Kidney (tissue), 14 donors: ENCODE results near the gene CDK14. TPM values are rescaled to one million over a fixed set of nuclear protein-coding genes. Genes with fewer than 3 reads are reported as not detected.
A peak's percentile ranks its signal among the peaks of the same experiment; 100 is the strongest.

ENCODE experiments used
- DNase-seq, 5 donors: peaks; one replicate each; pipeline ENCODE4 v3.0.0-alpha.2; 2013 to 2020
- FAIRE-seq: peaks from 2 replicates; lab custom pipeline; 2012; peaks lifted over from hg19 to GRCh38; lab: Jason Lieb, UNC
- H3K27ac ChIP-seq, 2 donors: one replicate each; pipeline ENCODE4 v1.7.0; 2013; ENCODE audit warnings: low read depth in 2 of 2, low read length in 2 of 2, inconsistent platforms in 1 of 2
- H3K27me3 ChIP-seq: one replicate; pipeline ENCODE4 v1.7.1; 2013; ENCODE audit warnings: low read length, inconsistent platforms; ENCODE audit not compliant: control insufficient read depth, insufficient read depth
- H3K36me3 ChIP-seq, 3 donors: one replicate each; pipeline versions ENCODE4 v1.7.0 to v1.7.1; 2013; ENCODE audit warnings: low read length in 3 of 3, control low read depth in 1 of 3, inconsistent platforms in 1 of 3; ENCODE audit not compliant: insufficient read depth in 3 of 3, control insufficient read depth in 2 of 3
- H3K4me1 ChIP-seq, 3 donors: one replicate each; pipeline versions ENCODE4 v1.7.0 to v1.7.1; 2013; ENCODE audit warnings: low read length in 3 of 3, inconsistent platforms in 1 of 3, low read depth in 1 of 3; ENCODE audit not compliant: control insufficient read depth in 2 of 3, insufficient read depth in 2 of 3
- H3K4me3 ChIP-seq, 3 donors: one replicate each; pipeline versions ENCODE4 v1.7.0 to v1.8.1; 2013; ENCODE audit warnings: low read length in 3 of 3, control low read depth in 1 of 3, inconsistent platforms in 1 of 3
- H3K9ac ChIP-seq, 3 donors: one replicate each; pipeline versions ENCODE4 v1.7.0 to v1.7.1; 2013; ENCODE audit warnings: low read length in 3 of 3, control low read depth in 1 of 3, inconsistent platforms in 1 of 3
- H3K9me3 ChIP-seq, 3 donors: one replicate each; pipeline versions ENCODE4 v1.7.0 to v1.7.1; 2013; ENCODE audit warnings: low read length in 3 of 3, control low read depth in 1 of 3, inconsistent platforms in 1 of 3; ENCODE audit not compliant: control insufficient read depth in 2 of 3, insufficient read depth in 1 of 3
- intact Hi-C: fragments of 100-400 bp; cut with DNase I; formaldehyde crosslinking; loops from one replicate; pipeline ENCODE4 v1.11.1; 2022
- polyA plus RNA-seq: library from polyadenylated mRNA; stranded (reverse); fragments of 350-450 nt; fragmentation: Illumina TruSeq; extraction: RNeasy Lipid Tissue Mini Kit (QIAGEN cat#74804); gene quantifications from one replicate; pipeline ENCODE4 v1.2.3, GENCODE V29; 2014; ENCODE audit warnings: low read depth, low replicate concordance; ENCODE audit not compliant: insufficient read depth
- total RNA-seq: library from RNA; stranded (reverse); fragmentation: NEBNext Ultra II Directional; extraction: Animal tissue kit (Norgen Biotek cat#: 25700); gene quantifications from one replicate; pipeline ENCODE4 v1.2.1, GENCODE V29; 2021
- TF ChIP-seq, protein P1 (sequence below): IDR thresholded peaks from 3 replicates; pipeline ENCODE4 v1.5.1; 2012; ENCODE audit warnings: mild to moderate bottlenecking, moderate library complexity, borderline replicate concordance; ENCODE audit not compliant: insufficient read depth; ENCODE audit errors: extremely low read depth
- donor health status: control.
- donor health status: control.
- donor health status: control.
- donor health status: control.
- donor health status: control.
- donor health status: DM: yes; HTN: yes; CAD: no.
- donor health status: Normal renal cell carcinoma (clear cell type).

Gene CDK14
- total and polyA plus RNA-seq, 2 donors from 2014 or later = 11.9 to 33.9 TPM

DNA sequence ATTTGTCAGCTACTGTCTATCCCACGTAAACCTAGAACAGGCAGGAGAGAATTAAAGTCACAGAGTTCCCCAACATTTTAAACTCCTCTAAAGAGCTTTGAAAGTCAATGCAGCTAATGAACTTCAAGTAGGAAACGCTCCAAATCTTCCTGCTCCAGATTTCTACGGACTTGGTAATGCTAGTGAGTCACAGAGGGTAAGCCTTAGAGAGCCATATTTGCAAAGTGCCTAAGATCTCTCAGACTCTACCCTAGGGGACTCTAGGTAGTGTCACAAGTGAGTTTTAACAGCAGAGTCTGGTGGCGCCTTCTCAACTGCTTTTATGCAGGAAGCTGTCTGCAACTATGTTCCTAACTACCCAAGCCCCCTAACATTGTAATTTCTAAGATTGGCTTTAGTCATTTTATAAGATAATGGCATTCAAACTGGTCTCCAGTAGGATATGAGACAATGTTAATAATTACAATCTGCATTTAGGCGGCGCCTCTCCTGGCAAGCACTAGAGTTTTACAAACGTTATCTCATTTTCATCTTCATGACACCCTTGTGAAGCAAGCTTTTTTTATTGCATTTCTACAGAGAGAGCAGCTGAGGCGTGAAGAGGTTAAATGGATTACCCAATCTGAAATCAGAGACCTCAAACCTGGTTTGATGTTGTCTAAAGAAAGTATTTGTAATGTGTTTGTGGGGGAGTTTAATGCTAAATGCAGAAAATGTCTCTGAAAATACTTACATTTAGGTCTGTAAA, 646.1 kb downstream of the CDK14 start:
- TF ChIP-seq, protein P1, sequence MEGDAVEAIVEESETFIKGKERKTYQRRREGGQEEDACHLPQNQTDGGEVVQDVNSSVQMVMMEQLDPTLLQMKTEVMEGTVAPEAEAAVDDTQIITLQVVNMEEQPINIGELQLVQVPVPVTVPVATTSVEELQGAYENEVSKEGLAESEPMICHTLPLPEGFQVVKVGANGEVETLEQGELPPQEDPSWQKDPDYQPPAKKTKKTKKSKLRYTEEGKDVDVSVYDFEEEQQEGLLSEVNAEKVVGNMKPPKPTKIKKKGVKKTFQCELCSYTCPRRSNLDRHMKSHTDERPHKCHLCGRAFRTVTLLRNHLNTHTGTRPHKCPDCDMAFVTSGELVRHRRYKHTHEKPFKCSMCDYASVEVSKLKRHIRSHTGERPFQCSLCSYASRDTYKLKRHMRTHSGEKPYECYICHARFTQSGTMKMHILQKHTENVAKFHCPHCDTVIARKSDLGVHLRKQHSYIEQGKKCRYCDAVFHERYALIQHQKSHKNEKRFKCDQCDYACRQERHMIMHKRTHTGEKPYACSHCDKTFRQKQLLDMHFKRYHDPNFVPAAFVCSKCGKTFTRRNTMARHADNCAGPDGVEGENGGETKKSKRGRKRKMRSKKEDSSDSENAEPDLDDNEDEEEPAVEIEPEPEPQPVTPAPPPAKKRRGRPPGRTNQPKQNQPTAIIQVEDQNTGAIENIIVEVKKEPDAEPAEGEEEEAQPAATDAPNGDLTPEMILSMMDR = no peak
- intact Hi-C loops = no loop called here

DNA sequence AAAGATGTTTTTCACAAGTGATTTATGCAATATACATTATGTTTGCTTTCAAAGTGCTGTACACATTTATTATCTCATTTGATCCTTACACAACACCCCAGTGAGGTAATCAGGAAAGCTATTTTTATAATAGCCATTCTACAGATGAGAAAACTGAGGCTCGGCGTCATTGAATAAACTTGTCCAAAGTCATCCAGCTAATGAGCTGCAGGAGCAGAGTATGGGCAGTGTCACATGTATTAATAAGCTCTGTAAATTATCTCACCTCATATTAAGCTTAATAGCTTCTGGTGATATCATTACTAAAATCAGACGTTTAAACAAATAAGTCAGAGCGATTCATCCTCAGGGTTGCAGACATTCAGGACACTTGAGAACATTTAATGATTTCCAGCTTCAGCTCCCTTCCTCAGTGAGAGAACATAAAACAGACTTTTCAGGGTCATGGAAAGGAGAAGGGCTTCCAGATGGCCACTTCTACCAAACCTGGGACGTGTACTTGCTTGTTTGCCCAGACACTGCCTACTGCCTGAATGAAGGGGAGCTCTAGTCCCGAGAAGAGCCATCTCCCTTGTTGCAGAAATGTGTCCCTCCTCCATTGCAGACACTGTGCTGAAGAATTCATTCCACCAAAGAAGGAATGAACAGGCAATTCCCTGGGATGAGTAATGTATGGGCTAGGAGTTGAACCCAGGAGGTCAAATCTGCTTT, 647.6 kb downstream of the CDK14 start:
- H3K4me3 ChIP-seq = no peak overlapping the region
- H3K27me3 ChIP-seq = no peaks in the 10 kb centered on the region
- H3K9me3 ChIP-seq = no peaks in the 10 kb centered on the region
- no peak overlapping the region for H3K9ac ChIP-seq
- DNase-seq (no peak), FAIRE-seq (no peak)
- H3K36me3 ChIP-seq = no peaks in the 10 kb centered on the region
- no peaks in the 10 kb centered on the region for H3K4me1 ChIP-seq
- intact Hi-C loops = no loop called here
- H3K27ac ChIP-seq = no peak overlapping the region
- TF ChIP-seq, protein P1 = no peak

More for the DNA sequence above, 646.1 kb downstream of the CDK14 start:
- no peaks in the 10 kb centered on the region for H3K27me3 ChIP-seq
- DNase-seq (peak in 2 of 5 donors; percentile 29 to 45), FAIRE-seq (no peak)
- H3K9ac ChIP-seq = no peak overlapping the region
- H3K4me3 ChIP-seq = no peak overlapping the region
- H3K36me3 ChIP-seq = no peaks in the 10 kb centered on the region
- H3K27ac ChIP-seq = no peak overlapping the region
- no peaks in the 10 kb centered on the region for H3K9me3 ChIP-seq
- no peaks in the 10 kb centered on the region for H3K4me1 ChIP-seq

DNA sequence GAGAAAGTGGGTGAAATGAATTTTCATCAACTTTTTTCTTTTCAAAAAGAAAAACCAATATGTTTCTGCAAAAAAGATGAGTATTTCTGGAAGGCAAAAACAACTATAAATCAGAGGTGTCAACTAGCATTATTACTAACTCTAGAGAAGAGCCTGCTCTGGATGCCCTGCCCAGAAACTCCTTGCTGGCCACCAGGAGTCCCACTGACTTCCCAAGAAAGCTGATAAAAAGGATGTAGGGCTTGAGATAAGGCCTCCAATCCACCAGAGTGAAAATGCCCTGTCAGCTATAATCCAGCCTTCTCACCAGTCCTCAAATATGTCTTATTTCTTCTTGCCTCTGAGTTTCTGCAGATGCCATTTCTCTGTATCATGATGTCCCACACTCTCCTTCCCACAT, 651.4 kb downstream of the CDK14 start:
- Histone ChIP-seq H3K4me1 (no peaks in the 10 kb centered on the region), H3K36me3 (no peaks in the 10 kb centered on the region), H3K27me3 (no peaks in the 10 kb centered on the region), H3K27ac (no peak overlapping the region), H3K4me3 (no peak overlapping the region), H3K9me3 (no peaks in the 10 kb centered on the region), H3K9ac (no peak overlapping the region)
- intact Hi-C loops = no loop called here
- DNase-seq = no peak
- TF ChIP-seq, protein P1 = peak; percentile 3
- FAIRE-seq = no peak
